AG08396 (cell line): Measurements from ENCODE around the gene MTPN.

Source experiments
- DNase-seq: peaks from one replicate; pipeline ENCODE4 v3.0.0; 2012; ENCODE audit warnings: low spot score, mixed read lengths

Gene MTPN

GRCh38 chr7:135924302-135924701, 52.9 kb downstream of the MTPN start:
- DNase-seq, result no peak

- DNase-seq, result no peak
Observed at GRCh38 chr7:135922263-135922662, 54.9 kb downstream of the MTPN start.

GRCh38 chr7:135920478-135920877, 56.7 kb downstream of the MTPN start:
- DNase-seq, result no peak

DNA sequence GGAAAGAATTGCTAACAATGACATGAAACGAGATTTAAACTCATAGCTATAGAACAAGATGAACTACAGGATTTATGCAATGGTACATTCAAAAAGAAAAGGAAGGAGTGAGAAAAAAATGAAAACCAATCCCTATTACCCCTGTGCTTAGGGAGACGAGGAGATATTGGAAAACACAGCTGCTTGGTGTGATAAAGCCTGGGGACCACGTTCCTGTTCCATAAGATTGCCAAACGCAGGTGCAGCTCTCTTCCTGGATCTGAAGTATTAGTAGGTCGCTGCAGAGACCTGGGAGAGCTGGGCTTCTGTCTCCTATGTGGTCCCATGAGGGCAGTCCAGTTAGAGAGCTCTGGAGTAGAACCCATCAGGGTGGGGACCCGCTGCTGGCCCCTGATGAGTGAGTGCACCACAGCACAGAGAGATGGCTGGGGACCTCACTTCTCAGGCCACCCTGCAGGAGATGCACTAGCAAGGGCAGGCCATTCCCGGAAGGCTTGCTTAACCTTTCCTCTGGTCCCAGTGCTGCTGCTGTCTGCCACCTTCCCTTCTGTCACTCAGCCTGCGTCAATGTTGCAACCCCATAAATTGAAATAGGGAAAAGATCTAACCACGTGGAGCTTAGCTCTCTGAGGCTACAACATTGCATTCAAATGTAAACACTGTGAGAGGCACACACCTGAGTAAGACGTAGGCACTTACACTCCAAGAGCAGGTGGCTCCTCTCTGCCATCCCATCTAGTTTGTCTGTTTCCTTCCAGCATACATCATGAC, 57.9 kb downstream of the MTPN start:
- DNase-seq, result no peak

- DNase-seq, result no peak
Observed at GRCh38 chr7:135918134-135918533, 59.0 kb downstream of the MTPN start.

GRCh38 chr7:135917721-135918120, 59.4 kb downstream of the MTPN start:
- no peak for DNase-seq

DNA sequence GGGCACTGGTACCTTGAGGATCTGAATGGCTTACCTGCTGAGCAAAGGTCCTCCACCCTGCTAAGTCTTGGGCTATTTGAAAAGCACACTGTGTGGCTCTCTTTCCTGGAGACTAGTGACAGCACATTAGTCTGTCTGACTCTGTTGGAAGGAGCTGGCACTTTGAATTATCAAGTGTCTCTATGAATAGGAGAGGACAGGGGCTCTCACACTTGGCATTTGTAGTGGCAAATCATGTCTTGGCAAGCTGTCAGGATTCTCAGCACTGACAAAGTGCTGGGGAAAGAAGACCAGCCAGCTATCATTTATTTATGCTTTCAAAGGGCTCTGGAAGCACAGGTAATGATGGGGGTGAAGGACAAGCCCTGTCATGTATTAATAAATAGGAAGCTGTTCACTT, 62.8 kb downstream of the MTPN start:
- no peak for DNase-seq

DNA sequence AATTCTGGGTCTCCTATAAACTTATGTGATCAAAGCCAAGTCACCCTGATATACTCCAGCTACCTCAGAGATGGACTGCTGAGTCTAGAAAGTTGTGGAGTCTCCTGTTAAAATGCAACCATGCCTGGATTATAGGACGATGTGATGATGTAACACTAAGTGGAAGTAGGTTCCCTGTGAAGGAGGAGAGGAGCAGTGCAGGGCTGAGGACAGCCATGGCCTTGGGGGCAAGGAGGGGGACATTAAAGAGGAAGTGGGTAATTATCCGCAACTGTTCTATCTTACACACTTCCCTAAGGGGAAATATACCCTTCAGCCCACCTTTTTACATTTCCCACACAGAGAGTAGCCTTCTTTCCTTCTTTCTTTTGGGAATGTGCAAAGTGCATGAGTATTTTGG, 63.8 kb downstream of the MTPN start:
- DNase-seq, result no peak

DNA sequence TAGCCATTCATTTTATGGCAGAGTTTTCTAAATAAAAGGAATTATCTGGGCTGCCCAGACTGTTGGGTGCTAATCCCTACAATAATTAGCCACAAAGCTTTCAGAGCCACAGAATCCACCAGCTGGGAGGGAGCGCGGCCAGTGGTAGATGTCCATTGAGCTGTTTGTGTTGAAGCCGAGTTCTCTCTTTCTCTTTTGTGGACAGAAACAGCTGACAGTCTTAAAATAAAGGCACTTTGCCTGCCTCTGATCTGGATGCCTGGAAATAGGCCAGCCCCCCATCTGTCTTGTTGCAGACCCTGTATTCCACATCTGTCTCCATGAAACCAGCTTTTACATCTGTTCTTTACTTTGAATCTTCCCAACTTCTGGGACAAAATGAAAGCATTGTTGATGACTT, 66.1 kb downstream of the MTPN start:
- DNase-seq, result no peak

GRCh38 chr7:135910393-135911036, 66.6 kb downstream of the MTPN start:
- no peak for DNase-seq

GRCh38 chr7:135905858-135906257, 71.3 kb downstream of the MTPN start:
- DNase-seq, result no peak

GRCh38 chr7:135905355-135905754, 71.8 kb downstream of the MTPN start:
- no peak for DNase-seq

- DNase-seq, result no peak
Observed at GRCh38 chr7:135904282-135904681, 72.9 kb downstream of the MTPN start.

DNA sequence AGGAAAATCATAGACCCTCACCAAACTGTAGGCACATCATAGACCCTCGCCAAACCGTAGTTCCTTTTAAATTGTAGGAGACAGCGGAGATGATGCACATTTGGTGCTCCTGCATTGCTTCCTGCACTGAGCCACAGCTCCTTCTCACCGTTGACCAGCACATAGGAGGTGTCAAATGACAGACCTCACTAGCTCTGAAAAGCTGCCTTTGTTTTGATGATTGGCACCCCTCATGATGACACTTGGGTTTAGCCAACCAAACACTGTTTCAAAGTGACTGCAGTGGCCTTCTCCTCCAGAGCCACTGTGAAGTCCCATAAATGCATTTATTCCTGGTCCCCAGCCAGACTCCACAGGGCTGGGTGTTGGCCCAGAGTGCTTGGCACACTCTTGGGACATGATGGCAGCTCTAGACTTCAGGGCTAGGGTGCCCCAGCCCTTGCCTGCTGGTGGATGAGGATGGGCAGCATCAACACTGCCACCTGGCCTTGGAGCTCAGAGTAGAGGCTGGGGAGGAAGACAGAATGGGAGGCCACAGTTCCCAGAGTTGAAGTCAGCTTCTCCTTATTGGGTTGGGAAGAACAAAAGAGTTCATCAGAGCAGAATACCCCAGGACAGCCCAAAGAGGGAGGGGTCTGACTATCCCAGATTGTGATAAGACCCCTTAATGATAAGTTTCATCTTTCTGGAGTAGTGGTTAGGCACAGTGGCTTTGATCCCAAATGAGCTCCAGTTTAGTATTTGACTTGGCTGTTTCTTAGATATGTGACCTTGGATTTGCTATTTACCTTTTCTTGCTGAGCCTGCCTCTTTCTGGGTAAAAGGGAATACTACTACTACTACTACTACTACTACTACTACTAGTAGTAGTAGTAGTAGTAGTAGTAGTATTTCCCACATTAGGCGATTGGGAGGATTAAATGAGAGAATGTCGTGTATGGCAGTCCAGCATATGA, 75.3 kb downstream of the MTPN start:
- no peak for DNase-seq

DNA sequence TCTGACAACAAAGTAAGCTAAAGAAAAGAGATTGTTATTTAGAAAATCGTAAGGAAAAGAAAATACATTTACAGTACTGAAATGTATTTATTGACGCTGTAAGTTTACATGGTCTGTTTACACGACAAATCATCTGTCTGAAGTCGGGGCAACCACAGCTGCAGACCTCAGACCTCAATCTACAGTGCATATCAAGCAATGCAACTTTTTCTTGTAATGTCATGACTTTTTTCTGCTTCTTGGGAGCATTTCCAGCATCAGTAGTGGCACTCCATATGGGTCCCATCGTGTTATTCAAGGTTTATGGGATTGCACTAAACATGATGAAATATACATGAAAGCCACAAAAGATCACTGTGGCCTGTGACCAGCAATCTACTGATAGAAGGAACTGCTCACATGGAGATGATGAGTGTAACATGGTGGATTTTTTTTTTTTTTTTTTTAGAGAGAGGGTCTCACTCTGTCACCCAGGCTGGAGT, 77.1 kb downstream of the MTPN start:
- no peak for DNase-seq

DNA sequence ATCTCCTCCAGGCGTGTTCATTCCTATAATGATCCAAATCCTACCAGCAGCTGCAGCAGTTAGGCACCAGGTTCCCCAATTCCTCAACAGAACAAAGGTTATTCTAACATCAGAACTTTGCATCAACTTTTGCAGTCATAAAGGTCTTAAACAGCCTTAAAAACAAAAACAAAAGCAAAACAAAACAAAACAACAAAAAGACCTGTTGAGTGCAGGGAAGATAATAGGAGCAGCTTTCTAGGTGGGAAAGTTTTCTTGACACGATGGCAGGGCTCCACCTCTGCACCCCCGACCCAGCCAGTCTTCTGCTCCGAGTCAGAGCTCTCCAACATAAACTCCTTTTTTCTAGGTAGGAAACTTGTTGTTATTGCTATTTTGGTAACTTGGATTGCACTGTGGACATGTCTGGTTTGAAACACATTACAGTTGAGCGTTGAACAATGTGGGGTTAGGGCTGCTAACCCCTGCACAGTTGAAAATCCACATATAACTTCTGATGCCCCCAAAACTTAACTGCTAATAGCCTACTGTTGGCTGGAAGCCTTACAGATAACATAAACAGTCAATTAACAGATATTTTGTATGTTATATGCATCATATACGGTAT, 77.6 kb downstream of the MTPN start:
- DNase-seq, result no peak

DNA sequence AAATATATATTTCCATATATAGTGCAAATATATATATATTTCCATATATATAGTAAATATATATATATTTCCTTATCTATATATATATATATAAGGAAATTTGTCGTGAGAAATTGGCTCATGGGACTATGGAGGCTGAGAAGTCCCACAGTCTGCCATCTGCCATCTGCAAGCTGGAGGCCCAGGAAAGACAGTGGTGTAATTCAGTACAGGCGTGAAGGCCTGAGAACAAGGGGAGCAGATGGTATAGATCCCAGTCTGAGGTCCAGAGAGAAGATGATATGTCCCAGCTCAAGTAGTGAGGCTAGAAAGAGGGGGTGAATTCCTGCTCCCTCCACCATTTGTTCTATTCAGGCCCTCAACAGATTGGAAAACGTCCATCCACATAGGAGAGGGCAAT, 78.9 kb downstream of the MTPN start:
- no peak for DNase-seq

DNA sequence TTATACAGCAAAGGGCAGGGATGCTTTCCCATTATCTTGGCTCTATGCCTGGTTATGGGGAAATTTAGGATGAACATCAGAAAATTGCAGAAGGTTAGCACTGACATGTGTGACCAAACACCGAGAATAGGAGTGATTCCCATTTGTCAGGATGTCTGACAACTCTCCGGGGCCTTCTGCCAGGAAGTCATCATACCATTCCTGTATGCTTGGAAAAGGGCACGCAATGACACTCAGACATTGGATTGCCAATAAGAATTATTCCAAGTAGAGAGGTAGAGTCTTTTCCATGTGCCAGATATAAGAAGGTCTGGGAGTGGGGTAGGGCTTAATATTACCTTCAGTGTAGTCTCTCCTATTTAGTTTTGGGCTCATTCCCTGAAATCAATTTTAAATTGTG, 82.3 kb downstream of the MTPN start:
- DNase-seq, result no peak

- no peak for DNase-seq
Observed at GRCh38 chr7:135889823-135890222, 87.3 kb downstream of the MTPN start.

DNA sequence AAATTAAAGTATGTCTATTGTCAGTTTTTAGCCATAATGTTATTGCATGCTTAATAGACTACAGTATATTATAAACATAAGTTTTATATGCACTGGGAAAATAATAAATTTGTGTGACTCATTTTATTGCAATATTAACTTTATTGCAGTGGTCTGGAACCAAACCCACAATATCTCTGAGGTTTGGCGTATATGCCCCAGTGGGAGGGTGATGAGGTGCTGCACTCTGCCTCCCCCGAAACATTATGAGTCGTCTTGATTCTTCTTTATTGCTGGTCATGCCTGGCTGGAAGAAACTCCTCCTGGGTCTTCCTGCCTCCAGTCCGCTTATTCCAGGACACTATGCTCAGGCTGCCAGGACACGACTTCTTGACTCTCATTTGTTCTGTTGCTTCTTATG, 88.4 kb downstream of the MTPN start:
- DNase-seq, result no peak

GRCh38 chr7:135886345-135887132, 90.6 kb downstream of the MTPN start:
- DNase-seq, result no peak
